GM23338 (cell line): ENCODE data around the gene VDR.

Source experiments
- CREB1 ChIP-seq: fragments of 250-450 bp; sonication (Bioruptor Pico); IDR thresholded peaks from 2 replicates; pipeline ENCODE4 v1.5.0; 2020; ENCODE audit warnings: low read depth, mild to moderate bottlenecking, moderate library complexity
- EZH2 ChIP-seq: fragments of 200-600 bp; sonication (generic); IDR thresholded peaks from one replicate; pipeline ENCODE4 v1.8.0; 2017; ENCODE audit warnings: antibody characterized with exemption, mild to moderate bottlenecking, low read depth; ENCODE audit not compliant: unreplicated experiment
- EZH2phosphoT487 ChIP-seq: fragments of 200-600 bp; sonication (generic); IDR thresholded peaks from one replicate; pipeline ENCODE4 v1.8.1; 2018; ENCODE audit warnings: antibody characterized with exemption; ENCODE audit not compliant: unreplicated experiment
- JUNB ChIP-seq: IDR thresholded peaks from one replicate; pipeline ENCODE4 v1.6.1; 2016; ENCODE audit warnings: antibody characterized with exemption; ENCODE audit not compliant: unreplicated experiment
- NANOG ChIP-seq: IDR thresholded peaks from 2 replicates; pipeline ENCODE4 v1.6.1; 2016; ENCODE audit warnings: antibody characterized with exemption, borderline replicate concordance
- POLR2AphosphoS5 ChIP-seq: IDR thresholded peaks from 2 replicates; pipeline ENCODE4 v1.6.1; 2016; ENCODE audit warnings: antibody characterized with exemption, low read depth
- STAT1 ChIP-seq: IDR thresholded peaks from one replicate; pipeline ENCODE4 v1.6.1; 2016; ENCODE audit warnings: antibody characterized with exemption; ENCODE audit not compliant: unreplicated experiment
- ZNF114 ChIP-seq: fragments of 250-450 bp; sonication (Bioruptor Pico); IDR thresholded peaks from 2 replicates; pipeline ENCODE4 v1.5.0; 2020; ENCODE audit warnings: mild to moderate bottlenecking, moderate library complexity
- ZNF331 ChIP-seq: fragments of 250-450 bp; sonication (Bioruptor Pico); IDR thresholded peaks from 2 replicates; pipeline ENCODE4 v1.5.0; 2020; ENCODE audit warnings: low read depth, mild to moderate bottlenecking, moderate library complexity
- TF ChIP-seq, protein P1 (sequence below), 2 experiments: fragments of 200-600 bp in 1 of 2; sonication (generic) in 1 of 2; conservative IDR thresholded peaks; 2 replicates each; pipeline versions ENCODE4 v1.5.1 to v1.6.1; 2016 to 2017; ENCODE audit warnings: antibody characterized with exemption in 2 of 2, low read depth in 2 of 2, mild to moderate bottlenecking in 2 of 2, moderate library complexity in 1 of 2
- TF ChIP-seq, protein P2 (sequence below): IDR thresholded peaks from one replicate; pipeline ENCODE4 v1.6.1; 2018; ENCODE audit warnings: antibody characterized with exemption; ENCODE audit not compliant: unreplicated experiment
- TF ChIP-seq, protein P3 (sequence below): IDR thresholded peaks from 2 replicates; pipeline ENCODE4 v1.6.1; 2016; ENCODE audit warnings: antibody characterized with exemption
- TF ChIP-seq, protein P4 (sequence below): fragments of 250-450 bp; sonication (Bioruptor Pico); IDR thresholded peaks from 2 replicates; pipeline ENCODE4 v1.5.0; 2020; ENCODE audit warnings: mild to moderate bottlenecking, moderate library complexity

DNA sequence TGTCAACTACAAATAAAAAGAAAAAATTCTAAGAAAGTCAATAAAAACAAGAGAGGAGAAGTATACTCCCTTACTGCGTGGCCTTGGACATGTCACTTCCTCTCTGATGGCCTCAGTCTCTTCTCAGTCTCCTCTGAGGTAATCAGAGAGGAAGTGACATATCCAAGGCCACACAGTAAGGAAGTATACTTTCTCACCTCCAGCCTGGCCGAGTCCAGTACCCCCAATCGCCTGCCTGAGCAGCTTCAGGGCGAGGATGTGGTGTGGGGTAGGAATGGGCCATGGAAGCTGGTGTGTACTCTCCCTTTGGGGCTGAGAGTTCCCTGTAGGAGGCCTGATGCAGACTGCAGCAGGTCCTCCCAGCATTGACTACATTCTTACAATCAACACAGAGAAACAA lies 15.8 kb downstream of the VDR start:
- TF ChIP-seq POLR2AphosphoS5 (no peak), JUNB (no peak), STAT1 (no peak), EZH2 (no peak), ZNF331 (CRISPR knock-in tag) (no peak), EZH2phosphoT487 (no peak), ZNF114 (CRISPR knock-in tag) (no peak), CREB1 (CRISPR knock-in tag) (no peak), NANOG (no peak)
- TF ChIP-seq, protein P1, sequence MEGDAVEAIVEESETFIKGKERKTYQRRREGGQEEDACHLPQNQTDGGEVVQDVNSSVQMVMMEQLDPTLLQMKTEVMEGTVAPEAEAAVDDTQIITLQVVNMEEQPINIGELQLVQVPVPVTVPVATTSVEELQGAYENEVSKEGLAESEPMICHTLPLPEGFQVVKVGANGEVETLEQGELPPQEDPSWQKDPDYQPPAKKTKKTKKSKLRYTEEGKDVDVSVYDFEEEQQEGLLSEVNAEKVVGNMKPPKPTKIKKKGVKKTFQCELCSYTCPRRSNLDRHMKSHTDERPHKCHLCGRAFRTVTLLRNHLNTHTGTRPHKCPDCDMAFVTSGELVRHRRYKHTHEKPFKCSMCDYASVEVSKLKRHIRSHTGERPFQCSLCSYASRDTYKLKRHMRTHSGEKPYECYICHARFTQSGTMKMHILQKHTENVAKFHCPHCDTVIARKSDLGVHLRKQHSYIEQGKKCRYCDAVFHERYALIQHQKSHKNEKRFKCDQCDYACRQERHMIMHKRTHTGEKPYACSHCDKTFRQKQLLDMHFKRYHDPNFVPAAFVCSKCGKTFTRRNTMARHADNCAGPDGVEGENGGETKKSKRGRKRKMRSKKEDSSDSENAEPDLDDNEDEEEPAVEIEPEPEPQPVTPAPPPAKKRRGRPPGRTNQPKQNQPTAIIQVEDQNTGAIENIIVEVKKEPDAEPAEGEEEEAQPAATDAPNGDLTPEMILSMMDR (conservative IDR thresholded peaks at IDR 0.05; ENCODE audit: low read depth in 2 of 2) = no peak
- TF ChIP-seq, protein P2, sequence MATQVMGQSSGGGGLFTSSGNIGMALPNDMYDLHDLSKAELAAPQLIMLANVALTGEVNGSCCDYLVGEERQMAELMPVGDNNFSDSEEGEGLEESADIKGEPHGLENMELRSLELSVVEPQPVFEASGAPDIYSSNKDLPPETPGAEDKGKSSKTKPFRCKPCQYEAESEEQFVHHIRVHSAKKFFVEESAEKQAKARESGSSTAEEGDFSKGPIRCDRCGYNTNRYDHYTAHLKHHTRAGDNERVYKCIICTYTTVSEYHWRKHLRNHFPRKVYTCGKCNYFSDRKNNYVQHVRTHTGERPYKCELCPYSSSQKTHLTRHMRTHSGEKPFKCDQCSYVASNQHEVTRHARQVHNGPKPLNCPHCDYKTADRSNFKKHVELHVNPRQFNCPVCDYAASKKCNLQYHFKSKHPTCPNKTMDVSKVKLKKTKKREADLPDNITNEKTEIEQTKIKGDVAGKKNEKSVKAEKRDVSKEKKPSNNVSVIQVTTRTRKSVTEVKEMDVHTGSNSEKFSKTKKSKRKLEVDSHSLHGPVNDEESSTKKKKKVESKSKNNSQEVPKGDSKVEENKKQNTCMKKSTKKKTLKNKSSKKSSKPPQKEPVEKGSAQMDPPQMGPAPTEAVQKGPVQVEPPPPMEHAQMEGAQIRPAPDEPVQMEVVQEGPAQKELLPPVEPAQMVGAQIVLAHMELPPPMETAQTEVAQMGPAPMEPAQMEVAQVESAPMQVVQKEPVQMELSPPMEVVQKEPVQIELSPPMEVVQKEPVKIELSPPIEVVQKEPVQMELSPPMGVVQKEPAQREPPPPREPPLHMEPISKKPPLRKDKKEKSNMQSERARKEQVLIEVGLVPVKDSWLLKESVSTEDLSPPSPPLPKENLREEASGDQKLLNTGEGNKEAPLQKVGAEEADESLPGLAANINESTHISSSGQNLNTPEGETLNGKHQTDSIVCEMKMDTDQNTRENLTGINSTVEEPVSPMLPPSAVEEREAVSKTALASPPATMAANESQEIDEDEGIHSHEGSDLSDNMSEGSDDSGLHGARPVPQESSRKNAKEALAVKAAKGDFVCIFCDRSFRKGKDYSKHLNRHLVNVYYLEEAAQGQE = no peak
- TF ChIP-seq, protein P3, sequence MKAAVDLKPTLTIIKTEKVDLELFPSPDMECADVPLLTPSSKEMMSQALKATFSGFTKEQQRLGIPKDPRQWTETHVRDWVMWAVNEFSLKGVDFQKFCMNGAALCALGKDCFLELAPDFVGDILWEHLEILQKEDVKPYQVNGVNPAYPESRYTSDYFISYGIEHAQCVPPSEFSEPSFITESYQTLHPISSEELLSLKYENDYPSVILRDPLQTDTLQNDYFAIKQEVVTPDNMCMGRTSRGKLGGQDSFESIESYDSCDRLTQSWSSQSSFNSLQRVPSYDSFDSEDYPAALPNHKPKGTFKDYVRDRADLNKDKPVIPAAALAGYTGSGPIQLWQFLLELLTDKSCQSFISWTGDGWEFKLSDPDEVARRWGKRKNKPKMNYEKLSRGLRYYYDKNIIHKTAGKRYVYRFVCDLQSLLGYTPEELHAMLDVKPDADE = no peak
- TF ChIP-seq, protein P4, sequence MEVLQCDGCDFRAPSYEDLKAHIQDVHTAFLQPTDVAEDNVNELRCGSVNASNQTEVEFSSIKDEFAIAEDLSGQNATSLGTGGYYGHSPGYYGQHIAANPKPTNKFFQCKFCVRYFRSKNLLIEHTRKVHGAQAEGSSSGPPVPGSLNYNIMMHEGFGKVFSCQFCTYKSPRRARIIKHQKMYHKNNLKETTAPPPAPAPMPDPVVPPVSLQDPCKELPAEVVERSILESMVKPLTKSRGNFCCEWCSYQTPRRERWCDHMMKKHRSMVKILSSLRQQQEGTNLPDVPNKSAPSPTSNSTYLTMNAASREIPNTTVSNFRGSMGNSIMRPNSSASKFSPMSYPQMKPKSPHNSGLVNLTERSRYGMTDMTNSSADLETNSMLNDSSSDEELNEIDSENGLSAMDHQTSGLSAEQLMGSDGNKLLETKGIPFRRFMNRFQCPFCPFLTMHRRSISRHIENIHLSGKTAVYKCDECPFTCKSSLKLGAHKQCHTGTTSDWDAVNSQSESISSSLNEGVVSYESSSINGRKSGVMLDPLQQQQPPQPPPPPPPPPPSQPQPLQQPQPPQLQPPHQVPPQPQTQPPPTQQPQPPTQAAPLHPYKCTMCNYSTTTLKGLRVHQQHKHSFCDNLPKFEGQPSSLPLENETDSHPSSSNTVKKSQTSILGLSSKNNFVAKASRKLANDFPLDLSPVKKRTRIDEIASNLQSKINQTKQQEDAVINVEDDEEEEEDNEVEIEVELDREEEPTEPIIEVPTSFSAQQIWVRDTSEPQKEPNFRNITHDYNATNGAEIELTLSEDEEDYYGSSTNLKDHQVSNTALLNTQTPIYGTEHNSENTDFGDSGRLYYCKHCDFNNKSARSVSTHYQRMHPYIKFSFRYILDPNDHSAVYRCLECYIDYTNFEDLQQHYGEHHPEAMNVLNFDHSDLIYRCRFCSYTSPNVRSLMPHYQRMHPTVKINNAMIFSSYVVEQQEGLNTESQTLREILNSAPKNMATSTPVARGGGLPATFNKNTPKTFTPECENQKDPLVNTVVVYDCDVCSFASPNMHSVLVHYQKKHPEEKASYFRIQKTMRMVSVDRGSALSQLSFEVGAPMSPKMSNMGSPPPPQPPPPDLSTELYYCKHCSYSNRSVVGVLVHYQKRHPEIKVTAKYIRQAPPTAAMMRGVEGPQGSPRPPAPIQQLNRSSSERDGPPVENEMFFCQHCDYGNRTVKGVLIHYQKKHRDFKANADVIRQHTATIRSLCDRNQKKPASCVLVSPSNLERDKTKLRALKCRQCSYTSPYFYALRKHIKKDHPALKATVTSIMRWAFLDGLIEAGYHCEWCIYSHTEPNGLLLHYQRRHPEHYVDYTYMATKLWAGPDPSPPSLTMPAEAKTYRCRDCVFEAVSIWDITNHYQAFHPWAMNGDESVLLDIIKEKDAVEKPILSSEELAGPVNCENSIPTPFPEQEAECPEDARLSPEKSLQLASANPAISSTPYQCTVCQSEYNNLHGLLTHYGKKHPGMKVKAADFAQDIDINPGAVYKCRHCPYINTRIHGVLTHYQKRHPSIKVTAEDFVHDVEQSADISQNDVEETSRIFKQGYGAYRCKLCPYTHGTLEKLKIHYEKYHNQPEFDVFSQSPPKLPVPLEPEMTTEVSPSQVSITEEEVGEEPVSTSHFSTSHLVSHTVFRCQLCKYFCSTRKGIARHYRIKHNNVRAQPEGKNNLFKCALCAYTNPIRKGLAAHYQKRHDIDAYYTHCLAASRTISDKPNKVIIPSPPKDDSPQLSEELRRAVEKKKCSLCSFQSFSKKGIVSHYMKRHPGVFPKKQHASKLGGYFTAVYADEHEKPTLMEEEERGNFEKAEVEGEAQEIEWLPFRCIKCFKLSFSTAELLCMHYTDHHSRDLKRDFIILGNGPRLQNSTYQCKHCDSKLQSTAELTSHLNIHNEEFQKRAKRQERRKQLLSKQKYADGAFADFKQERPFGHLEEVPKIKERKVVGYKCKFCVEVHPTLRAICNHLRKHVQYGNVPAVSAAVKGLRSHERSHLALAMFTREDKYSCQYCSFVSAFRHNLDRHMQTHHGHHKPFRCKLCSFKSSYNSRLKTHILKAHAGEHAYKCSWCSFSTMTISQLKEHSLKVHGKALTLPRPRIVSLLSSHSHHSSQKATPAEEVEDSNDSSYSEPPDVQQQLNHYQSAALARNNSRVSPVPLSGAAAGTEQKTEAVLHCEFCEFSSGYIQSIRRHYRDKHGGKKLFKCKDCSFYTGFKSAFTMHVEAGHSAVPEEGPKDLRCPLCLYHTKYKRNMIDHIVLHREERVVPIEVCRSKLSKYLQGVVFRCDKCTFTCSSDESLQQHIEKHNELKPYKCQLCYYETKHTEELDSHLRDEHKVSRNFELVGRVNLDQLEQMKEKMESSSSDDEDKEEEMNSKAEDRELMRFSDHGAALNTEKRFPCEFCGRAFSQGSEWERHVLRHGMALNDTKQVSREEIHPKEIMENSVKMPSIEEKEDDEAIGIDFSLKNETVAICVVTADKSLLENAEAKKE (CRISPR knock-in tag) = no peak
